Measurements from ENCODE around the gene OR10H4. TPM values are rescaled to one million over a fixed set of nuclear protein-coding genes. Genes with fewer than 3 reads are reported as not detected.

OR10H4 gene
- total RNA-seq, 2 donors from 2014 or later, result not detected

- no peak for TF ChIP-seq CTCF (IDR thresholded peaks at IDR 0.05)
- no peaks in the 10 kb centered on the region for H3K4me1 ChIP-seq
- H3K27ac ChIP-seq, result no peak overlapping the region
- H3K4me3 ChIP-seq, result no peak overlapping the region
- no peaks in the 10 kb centered on the region for H3K36me3 ChIP-seq
- no peak for DNase-seq (ENCODE audit: low spot score)
- H3K9me3 ChIP-seq, result no peaks in the 10 kb centered on the region
- no peaks in the 10 kb centered on the region for H3K27me3 ChIP-seq
These were observed 43.2 kb downstream of the OR10H4 start for GRCh38 chr19:15992014-15992413.

GRCh38 chr19:15995536-15995935, 46.7 kb downstream of the OR10H4 start:
- TF ChIP-seq CTCF (IDR thresholded peaks at IDR 0.05), result no peak
- no peak for DNase-seq (ENCODE audit: low spot score)
- Histone ChIP-seq H3K4me3 (no peak overlapping the region), H3K36me3 (no peaks in the 10 kb centered on the region), H3K27me3 (no peaks in the 10 kb centered on the region), H3K9me3 (no peaks in the 10 kb centered on the region), H3K27ac (no peak overlapping the region), H3K4me1 (no peaks in the 10 kb centered on the region)

GRCh38 chr19:15998166-15998565, 49.4 kb downstream of the OR10H4 start:
- Histone ChIP-seq H3K27me3 (no peaks in the 10 kb centered on the region), H3K9me3 (no peaks in the 10 kb centered on the region), H3K36me3 (no peaks in the 10 kb centered on the region), H3K4me1 (peaks cover 0 to 6% of the 10 kb centered on the region in 2 donors), H3K4me3 (no peak overlapping the region), H3K27ac (no peak overlapping the region)
- DNase-seq (ENCODE audit: low spot score), result no peak
- no peak for TF ChIP-seq CTCF (IDR thresholded peaks at IDR 0.05)

Other genes starting within 250 kb of the OR10H4 start
- gene OR10H2, start 221.0 kb upstream of the OR10H4 start, total RNA-seq, result not detected
- gene OR10H3, start 211.0 kb upstream of the OR10H4 start, total RNA-seq, result not detected
- gene OR10H5, start 161.3 kb upstream of the OR10H4 start, total RNA-seq, result not detected
- not detected for gene OR10H1, start 133.3 kb upstream of the OR10H4 start, total RNA-seq
- not detected for gene CYP4F2, start 50.9 kb upstream of the OR10H4 start, total RNA-seq
- gene CYP4F11, start 14.5 kb upstream of the OR10H4 start, total RNA-seq, result under 1 TPM in 1 of 2 donors, not detected in 1; 0.39 TPM
- gene TPM4, start 127.5 kb downstream of the OR10H4 start, total RNA-seq, result 100 to 1,000 TPM; 163 to 194 TPM
- gene RAB8A, start 162.9 kb downstream of the OR10H4 start, total RNA-seq, result 10 to 100 TPM; 14.2 to 29.9 TPM
- 1 to 10 TPM in 1 of 2 donors, not detected in 1; 1.1 TPM for gene HSH2D, start 194.7 kb downstream of the OR10H4 start, total RNA-seq
- not detected for gene CIB3, start 224.5 kb downstream of the OR10H4 start, total RNA-seq
- 10 to 100 TPM; 56.8 to 61.7 TPM for gene FAM32A, start 236.4 kb downstream of the OR10H4 start, total RNA-seq
- 10 to 100 TPM; 54.8 to 70.2 TPM for gene AP1M1, start 248.9 kb downstream of the OR10H4 start, total RNA-seq